ENCODE results near the gene ADAMTS16.

DNA sequence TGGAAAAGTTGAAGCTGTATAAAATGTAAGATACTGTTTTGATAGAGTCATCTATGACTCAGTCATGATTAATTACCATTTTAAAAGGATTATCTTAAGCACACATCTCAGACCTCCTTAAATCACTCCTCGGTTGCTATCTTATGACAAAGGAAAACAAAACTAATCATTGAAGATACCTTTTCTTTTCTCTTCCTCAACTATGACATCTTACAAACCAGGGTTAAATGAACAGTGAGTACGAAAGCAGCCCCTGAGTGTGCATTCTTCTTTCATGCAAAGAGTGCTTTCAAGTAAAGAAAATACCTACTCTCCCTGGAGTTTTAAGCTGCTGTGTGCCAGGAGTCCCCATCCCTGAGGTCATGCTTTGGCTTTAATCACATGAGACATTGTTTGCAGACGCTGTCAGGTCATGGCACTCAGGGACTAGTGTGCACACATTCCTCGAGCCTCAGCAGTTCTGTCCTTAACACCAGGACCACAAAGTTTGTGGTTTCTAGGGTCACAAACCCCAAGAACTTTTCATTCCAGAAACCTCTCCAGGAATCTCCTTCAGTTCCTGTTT is 195.7 kb downstream of the ADAMTS16 start:
- TF ChIP-seq, protein P1, sequence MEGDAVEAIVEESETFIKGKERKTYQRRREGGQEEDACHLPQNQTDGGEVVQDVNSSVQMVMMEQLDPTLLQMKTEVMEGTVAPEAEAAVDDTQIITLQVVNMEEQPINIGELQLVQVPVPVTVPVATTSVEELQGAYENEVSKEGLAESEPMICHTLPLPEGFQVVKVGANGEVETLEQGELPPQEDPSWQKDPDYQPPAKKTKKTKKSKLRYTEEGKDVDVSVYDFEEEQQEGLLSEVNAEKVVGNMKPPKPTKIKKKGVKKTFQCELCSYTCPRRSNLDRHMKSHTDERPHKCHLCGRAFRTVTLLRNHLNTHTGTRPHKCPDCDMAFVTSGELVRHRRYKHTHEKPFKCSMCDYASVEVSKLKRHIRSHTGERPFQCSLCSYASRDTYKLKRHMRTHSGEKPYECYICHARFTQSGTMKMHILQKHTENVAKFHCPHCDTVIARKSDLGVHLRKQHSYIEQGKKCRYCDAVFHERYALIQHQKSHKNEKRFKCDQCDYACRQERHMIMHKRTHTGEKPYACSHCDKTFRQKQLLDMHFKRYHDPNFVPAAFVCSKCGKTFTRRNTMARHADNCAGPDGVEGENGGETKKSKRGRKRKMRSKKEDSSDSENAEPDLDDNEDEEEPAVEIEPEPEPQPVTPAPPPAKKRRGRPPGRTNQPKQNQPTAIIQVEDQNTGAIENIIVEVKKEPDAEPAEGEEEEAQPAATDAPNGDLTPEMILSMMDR (IDR thresholded peaks at IDR 0.05) = no peak
- no peak for TF ChIP-seq POLR2A (IDR thresholded peaks at IDR 0.05)
